HS-5 (cell line): ENCODE data around the gene SIRPB2.
A peak's percentile ranks its signal among the peaks of the same experiment; 100 is the strongest.

Experiments
- DNase-seq: peaks from one replicate; pipeline ENCODE4 v3.0.0-alpha.2; 2012; ENCODE audit warnings: low read depth

Gene SIRPB2

DNA sequence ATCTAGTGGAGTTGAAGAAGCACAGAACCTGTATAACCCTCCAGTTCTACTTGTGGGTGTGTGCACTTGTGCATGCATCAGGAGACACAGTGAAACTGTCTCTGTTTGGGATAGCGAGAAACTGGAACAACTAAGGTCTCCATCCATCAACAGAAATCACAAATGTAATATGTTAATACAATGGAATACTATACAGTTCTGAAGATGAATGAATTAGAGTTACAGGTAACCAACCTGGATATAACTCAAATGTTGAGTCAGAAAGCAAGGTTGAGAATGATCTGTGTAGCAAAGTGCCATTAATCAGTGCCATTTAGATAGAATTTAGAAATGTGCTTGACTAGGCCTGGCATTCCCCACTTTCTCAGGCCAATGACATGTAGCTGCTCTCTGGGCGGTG lies 20.0 kb downstream of the SIRPB2 start:
- DNase-seq, result no peak

GRCh38 chr20:1469925-1470571 lies 21.2 kb downstream of the SIRPB2 start:
- peak; percentile 99 for DNase-seq

GRCh38 chr20:1469306-1469905 lies 21.8 kb downstream of the SIRPB2 start:
- no peak for DNase-seq

DNA sequence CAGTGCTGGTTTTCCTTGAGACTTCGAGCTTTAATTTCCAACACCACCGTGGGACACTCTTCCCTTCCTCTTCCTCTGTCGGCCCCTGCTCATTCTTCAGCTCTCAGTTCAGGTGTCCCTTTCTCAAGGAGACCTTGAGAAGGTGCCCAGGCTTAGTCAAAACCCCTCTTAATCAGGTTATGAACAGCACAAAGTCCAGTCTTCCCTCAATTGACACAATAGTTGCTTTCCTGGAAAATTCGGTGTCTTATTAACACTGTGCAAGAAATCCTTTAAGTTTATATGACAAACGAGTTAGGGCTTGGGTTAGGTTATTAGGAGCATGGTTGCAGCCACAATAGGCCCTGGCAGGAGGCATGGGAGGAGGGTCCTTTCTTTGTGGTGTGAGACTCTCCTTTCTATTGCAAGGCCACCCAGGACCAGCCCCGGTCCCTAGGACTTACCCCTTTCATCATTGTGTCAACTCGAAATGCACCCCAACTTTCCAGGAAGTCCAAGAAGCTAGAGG lies 23.0 kb downstream of the SIRPB2 start:
- no peak for DNase-seq

- DNase-seq, result no peak
Measured at GRCh38 chr20:1467355-1468116, 23.7 kb downstream of the SIRPB2 start.

- no peak for DNase-seq
Measured at GRCh38 chr20:1467082-1467354, 24.2 kb downstream of the SIRPB2 start.

GRCh38 chr20:1466211-1467081 lies 24.8 kb downstream of the SIRPB2 start, which contains the start of gene NSFL1C:
Gene NSFL1C, minus strand, starts transcription at chr20:1466849. Its CDS starts 25 bp downstream, at chr20:1466824.
- peak; percentile 65 for DNase-seq

GRCh38 chr20:1465470-1466210 lies 25.6 kb downstream of the SIRPB2 start:
- no peak for DNase-seq

- DNase-seq, result no peak
Measured at GRCh38 chr20:1463971-1464570, 27.1 kb downstream of the SIRPB2 start.

GRCh38 chr20:1462834-1463233 lies 28.4 kb downstream of the SIRPB2 start:
- no peak for DNase-seq

DNA sequence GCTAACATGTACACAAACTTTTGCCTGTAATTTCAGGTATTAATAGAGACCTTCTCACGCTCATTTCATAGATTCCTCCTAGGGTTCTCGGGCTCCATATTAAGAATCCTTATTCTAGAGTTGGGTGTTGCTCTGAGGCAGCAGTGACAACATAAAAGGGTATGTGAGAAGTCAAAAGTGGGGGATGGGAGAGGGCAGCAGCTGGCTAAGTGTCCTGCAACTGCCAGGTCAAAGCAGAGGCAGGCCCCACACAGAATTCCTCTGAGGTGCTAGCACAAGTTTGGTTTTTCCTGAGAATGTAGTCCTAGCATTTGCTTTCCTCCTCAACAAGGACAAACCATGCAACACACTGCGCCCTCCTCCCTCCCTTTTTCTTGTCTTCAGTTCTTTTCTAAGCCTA lies 29.2 kb downstream of the SIRPB2 start:
- DNase-seq, result no peak

- no peak for DNase-seq
Measured at GRCh38 chr20:1460275-1460674, 30.9 kb downstream of the SIRPB2 start.

GRCh38 chr20:1457992-1458391 lies 33.2 kb downstream of the SIRPB2 start:
- DNase-seq, result no peak

GRCh38 chr20:1456300-1456699 lies 34.9 kb downstream of the SIRPB2 start:
- no peak for DNase-seq

- no peak for DNase-seq
Measured at GRCh38 chr20:1450926-1451491, 40.2 kb downstream of the SIRPB2 start.

DNA sequence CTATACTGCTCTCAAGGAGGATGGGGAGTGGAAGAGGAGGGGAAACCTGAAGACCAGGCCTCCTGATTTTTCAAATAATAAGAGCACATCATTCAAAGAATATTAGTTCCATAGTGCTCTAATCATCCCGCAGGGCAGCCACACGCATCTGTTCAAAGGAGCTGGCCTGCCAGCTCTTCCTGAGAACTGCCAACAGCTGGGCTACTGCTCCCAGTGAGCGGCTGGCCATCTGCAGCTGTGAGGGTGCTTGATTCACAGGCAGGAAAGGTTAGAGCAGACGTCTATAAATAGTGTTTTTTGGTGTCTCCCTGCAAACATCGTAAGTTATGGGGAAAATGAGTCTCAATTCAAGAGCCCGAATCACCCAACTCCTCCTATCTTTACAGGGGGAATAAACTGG lies 41.9 kb downstream of the SIRPB2 start:
- DNase-seq, result no peak

GRCh38 chr20:1448081-1448620 lies 43.1 kb downstream of the SIRPB2 start:
- no peak for DNase-seq

GRCh38 chr20:1446536-1446935 lies 44.7 kb downstream of the SIRPB2 start:
- DNase-seq, result no peak

DNA sequence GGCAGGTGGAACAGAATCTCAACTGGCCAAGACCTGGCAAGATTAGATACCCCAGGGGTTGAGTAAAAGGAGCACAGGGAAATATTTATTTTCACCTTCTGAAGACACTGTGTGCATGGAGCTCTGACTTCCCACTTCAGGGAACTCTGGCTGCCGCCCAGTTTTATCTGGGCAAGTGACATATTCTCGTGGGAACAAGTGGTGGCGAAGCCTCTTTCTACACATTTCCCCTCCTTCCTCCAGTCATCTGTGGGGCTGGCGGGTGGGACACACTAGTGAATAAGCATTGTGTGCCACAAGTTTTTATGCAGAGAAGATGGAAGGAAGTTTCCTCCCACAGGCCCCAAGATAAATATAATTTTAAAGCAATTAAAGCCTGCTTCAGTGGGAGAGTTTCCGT lies 48.1 kb downstream of the SIRPB2 start:
- DNase-seq, result no peak

DNA sequence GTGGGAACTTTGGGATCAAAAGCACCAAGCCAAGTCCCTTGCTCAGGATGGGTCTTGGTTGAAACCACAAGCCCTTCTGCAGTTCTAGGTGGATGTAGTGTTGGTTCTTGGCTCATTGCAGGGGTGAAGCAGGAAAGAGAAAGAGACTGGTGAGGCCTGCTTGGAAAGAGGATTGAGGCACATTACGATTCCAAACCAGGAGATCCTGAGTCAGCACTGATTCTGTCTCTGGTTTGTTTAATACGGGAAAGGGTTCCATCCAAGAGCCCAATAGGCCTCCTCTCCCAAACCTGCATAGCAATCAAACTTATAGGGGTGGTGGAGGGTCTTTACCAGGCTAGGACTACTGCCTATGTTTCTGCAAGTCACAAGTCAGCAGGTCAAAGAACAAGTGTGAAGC lies 48.9 kb downstream of the SIRPB2 start:
- no peak for DNase-seq

DNA sequence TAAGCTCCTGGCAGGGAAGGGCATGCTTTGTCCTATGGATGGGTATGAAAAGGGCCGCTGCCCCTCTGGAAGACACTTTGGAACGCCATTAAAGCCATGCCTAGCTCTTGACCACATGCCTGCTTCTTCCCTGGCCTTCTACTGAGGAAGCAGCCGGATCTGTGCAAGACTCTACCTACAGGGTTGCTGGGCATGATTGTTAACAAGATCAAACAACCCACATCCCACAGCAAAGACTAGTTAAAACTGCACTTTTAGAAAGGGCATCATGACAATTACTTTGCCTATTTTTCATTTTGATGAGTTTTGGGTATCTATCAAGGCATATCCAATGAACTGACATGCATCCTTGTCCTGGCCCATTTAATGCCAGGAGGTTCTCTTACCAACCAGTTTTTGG lies 50.1 kb downstream of the SIRPB2 start:
- DNase-seq, result no peak
